SKM-1 treated with dmso at 0.1 percent for 144 hours (cell line): ENCODE results near the gene TMEM184B.

Experiments used
- DNase-seq: peaks from one replicate; lab custom pipeline; 2025; ENCODE audit not compliant: unreplicated experiment; lab: John Stamatoyannopoulos, UW

The TMEM184B gene

DNA sequence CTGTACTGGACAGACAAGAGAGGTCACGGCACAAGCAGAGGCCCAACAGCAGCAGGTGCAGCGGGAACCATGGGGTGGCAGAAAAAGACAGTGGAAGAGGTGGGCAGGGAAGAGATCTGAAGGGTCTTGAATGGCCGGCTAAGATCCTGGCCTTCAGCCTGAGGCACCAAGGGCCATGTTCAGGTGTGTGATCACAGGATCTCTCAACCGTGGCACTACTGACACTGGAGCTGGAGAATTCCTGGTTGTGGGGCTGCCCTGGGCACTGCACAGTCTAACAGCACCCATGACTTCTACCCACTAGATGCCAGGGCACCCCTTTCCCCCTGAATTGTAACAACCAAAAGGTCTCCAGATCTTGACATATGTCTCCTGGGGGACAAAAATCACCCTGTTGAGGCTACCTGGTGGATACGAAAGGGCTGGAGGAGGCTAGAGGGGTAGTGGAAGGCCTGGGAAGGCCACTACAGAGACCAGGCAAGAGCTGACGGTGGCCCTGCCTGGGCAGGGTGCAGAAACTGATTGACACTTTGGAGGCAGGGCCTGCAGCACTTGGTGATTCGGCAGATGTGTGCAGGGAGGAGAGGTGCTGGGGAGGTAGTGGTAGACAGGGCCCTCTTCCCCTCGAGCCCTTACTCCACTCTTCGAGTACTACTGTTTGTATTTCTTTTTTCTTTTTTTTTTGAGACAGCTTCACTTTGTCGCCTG, 36.1 kb upstream of the TMEM184B start:
- DNase-seq: no peak

- DNase-seq: no peak
These were observed 33.0 kb upstream of the TMEM184B start for GRCh38 chr22:38305471-38306448.

DNA sequence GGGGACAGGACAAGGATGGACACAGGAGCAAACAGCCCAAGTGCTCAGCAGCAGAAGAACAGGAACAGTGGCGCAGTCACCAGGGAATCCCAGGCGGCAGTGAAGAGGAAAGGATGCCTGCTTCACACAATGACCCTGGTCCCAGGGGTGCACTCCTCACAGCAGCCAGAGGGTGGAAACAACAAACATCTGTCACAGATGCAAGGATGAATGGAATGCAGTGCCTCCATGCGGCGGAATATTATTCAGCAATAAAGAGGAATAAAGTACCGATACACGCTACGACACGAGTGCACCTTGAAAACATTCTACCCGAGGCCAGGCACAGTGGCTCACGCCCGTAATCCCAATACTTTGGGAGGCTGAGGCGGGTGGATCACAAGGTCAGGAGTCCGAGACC, 31.7 kb upstream of the TMEM184B start:
- DNase-seq: no peak

- DNase-seq: no peak
These were observed 31.2 kb upstream of the TMEM184B start for GRCh38 chr22:38303974-38304373.

GRCh38 chr22:38302906-38303305, 30.1 kb upstream of the TMEM184B start:
- DNase-seq: no peak

DNA sequence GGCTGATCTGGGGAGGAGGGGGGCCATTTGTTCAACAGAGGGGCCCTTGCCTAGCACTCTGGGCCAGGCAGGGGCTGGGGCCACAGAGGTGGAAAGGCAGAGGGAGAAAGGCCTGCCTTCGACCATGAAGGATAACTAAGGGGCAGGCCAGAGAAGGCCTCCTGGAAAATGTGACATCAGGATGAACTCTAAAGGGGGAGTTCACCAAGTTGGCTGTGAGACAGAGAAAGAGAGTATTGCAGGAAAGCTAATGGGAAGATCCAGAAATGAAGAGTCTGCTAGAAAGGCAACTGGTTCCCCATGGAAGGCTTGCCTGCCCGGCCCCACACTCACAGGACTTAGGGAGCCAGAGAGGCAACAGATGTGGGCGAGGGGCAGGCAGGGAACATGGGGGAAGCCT, 28.1 kb upstream of the TMEM184B start:
- DNase-seq: no peak

DNA sequence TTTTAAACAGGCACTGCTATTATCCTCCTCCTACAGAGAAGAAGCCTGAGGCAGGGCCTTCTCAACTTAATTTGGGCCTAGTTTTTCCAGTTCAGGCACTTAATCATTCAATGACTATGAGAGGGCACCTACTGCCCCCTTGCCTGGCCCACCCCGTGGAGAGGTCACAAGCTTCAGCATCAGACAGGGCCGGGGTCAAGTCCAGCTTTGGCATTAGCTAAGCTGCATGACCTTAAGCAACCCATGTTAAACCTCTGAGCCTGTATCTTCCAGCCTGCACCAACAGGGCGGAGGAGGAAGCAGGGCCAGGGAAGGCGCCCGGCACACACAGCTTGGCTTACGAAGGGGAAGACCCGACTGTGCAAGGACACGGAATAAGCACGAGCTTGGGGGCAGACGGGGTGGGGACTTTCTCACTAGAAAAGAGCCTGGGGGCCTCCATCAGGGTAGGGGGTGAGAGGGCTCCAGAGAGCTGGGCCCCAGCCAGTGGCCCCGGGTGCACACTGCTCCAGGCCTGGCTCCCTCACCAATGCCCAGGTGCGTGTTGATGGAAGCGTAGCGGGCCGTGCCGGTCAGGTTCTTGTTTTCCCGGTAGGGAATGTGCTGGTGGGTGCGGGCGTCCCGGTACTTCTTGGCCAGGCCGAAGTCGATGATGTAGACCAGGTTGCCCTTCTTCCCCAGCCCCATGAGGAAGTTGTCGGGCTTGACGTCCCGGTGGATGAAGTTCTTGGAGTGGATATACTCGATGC, 27.6 kb upstream of the TMEM184B start:
- no peak for DNase-seq

DNA sequence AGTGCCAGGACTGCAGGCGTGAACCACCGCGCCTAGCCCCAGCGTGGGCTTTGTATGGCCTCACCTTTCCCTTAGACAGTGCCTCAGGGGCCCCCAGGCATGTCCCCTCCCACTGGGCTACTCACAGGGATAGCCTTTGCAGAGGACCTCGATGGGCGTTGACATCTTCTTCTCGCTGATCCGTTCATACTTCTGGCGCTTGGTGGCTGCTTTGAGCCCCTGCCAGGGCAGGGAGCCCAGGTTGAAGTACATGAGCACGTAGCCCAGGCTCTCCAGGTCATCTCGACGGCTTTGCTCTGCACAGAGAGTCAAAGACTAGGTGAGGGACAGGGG, 26.9 kb upstream of the TMEM184B start:
- no peak for DNase-seq

DNA sequence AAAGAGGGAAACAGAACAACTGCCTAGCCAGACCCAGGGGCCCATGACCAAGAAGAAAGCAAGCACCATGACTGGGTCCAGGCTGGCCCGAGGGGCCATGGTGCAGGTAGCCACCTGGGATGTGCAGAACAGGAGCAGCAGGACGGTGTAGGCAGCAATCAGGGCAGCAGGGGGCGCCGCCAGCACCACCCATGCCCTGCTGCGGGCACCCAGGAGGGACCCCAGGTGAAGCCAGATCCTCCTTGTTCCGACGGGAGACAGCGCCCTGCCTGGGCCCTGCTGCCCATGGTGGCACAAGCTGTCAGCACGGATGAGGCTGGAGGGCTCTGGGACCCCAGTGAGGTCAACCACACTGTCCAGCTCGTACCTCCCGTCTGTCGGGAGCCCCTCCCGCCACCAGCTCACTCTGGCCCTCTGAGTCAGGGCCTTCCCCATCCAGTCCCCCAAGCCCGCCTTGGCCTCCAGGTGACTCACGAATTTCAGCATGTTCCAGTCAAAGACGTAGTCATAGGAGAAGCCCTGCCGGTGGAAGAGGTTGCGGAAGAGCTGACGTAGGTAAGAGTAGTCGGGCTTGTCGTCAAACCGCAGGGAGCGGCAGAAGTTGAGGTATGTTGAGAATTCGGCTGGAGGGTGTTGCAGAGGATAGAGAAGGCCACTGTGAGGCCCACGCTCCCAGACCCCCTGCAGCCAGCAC, 25.6 kb upstream of the TMEM184B start:
- peak; percentile 32 for DNase-seq

- no peak for DNase-seq
These were observed 23.6 kb upstream of the TMEM184B start for GRCh38 chr22:38296372-38296771.

DNA sequence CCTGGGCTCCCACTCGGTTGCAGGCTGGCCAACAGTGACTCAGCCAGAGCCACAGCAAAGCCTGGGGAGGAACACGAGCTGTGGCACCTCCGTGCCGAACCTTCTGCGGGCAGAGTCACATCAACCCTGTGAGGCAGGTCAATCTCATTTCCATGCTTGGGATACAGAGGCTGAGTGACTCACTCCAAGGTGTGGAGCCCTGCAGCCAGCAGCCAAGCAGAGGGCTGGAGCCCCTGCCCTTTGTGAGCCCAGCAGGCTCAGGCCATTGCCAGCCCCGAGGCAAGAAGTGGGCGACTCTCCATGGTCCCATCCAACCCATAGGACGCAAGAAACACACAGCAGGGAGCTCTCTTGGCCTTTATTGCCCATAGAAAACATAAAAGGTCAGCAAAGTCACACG, 23.1 kb upstream of the TMEM184B start:
- no peak for DNase-seq

DNA sequence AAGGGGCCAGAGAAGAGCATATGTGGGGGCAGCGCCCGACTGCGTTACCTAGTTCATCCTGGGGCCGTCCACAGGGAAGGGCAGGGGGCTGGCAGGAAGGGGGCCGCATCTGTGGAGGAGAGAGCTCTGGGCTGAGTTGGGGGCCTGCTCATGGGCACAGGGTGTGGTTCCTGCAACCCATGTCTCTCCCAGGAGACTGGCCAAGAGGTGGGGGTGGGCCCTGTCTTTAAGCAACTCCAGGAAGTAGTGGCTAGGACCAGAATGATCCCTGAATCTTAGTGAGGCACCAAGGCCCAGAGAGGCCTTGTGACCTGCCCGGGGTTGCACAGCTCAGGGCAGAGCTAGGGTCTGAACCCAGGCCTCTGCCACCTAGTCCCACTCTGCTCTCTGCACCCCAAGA, 22.5 kb upstream of the TMEM184B start:
- no peak for DNase-seq

- DNase-seq: no peak
These were observed 21.4 kb upstream of the TMEM184B start for GRCh38 chr22:38294193-38294592.

- peak; percentile 18 for DNase-seq
These were observed 19.9 kb upstream of the TMEM184B start for GRCh38 chr22:38292694-38293093.

DNA sequence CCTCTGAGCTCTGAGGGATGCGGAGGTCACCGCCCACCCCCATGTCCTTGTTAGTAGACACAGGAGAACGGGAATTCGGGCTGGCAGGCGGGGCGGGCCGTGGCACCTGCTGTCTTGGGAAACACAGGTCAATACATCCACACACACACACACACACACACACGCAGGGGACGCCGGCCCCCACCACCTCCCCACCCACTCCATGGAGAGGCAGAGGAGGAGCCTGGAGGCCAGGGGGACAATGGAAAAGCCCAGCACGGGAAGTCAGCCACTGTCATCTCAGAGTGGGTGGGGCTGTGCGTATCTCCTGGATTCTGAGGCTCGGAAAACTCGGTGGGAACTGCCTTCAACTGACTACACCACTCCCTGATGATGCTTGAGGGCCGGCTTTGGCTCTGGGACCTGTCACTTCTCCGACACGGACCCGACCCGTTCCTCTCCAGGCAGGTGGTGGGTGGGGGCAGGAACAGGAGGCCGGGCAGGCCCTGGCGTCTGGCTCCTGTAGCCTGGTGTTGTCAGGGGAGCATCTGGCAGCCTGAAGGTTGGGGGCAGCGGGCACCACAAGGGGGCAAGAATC, 18.5 kb upstream of the TMEM184B start:
- no peak for DNase-seq

DNA sequence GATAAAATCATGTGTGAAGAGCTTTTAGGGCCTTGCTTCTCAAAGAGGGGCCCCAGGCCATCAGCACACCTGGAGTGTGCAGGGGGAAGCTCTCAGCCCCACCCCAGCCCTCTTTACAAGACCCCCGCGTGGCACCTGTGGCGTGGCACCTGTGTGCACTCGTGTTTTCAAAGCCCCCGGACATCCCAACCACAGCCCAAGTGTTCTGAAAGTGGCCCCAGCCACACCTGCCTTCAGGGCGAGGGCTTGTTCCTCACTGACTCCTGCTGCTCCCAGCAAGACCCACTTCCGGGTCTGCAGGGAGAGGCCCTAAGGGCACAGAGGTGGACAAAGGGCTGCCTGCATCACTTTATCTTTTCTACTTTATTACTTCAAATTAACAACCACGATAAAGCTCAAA, 17.5 kb upstream of the TMEM184B start:
- no peak for DNase-seq

DNA sequence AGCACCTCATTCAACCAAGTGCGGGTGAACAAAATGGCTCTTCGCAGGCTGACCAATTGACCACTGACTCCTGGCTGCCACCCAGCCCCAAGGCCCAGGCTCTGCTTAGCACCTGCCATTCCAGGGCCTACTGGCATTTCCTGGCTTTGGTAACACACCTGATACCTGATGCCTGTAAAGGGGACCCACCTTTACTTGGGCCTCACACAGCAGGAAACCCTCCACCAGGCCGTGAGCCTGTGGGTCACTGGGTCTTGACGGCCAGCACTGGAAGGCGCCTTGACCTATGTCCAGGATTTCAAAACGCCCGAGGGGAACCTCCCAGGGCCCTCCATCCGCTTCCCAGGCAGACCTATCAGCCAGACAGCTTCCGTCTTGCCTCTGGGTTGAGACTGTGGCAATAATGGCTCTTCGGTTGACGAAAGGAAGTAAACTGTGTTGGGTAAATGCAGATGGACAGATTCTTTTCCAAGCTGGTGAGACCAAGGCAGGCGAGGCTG, 16.8 kb upstream of the TMEM184B start:
- peak; percentile 43 for DNase-seq

- no peak for DNase-seq
These were observed 14.3 kb upstream of the TMEM184B start for GRCh38 chr22:38286915-38287669.

GRCh38 chr22:38285018-38285417, 12.2 kb upstream of the TMEM184B start:
- DNase-seq: no peak

GRCh38 chr22:38284042-38284402, 11.2 kb upstream of the TMEM184B start:
- DNase-seq: no peak
